Kidney epithelial cell (primary cell): ENCODE data around the gene ITGA2. TPM values are rescaled to one million over a fixed set of nuclear protein-coding genes. Genes with fewer than 3 reads are reported as not detected.

Experiments
- DNase-seq: peaks from one replicate; pipeline ENCODE4 v3.0.0-alpha.2; 2010; ENCODE audit warnings: low read depth
- H3K27me3 ChIP-seq: 2 replicates; pipeline ENCODE4 v1.6.0; 2011; ENCODE audit warnings: low read length; ENCODE audit not compliant: control insufficient read depth, insufficient read depth
- H3K36me3 ChIP-seq: 2 replicates; pipeline ENCODE4 v1.5.1; 2011; ENCODE audit warnings: low read length; ENCODE audit not compliant: control insufficient read depth, insufficient read depth
- H3K4me3 ChIP-seq: 2 replicates; pipeline ENCODE4 v1.5.1; 2011; ENCODE audit warnings: low read depth, mild to moderate bottlenecking, control low read depth, low read length
- total RNA-seq: library from RNA; depleted of rRNA; stranded (reverse); fragments of >200 nt; gene quantifications from 2 replicates; pipeline ENCODE4 v1.2.3, GENCODE V29; 2015
- TF ChIP-seq, protein P1 (sequence below): IDR thresholded peaks from 2 replicates; pipeline ENCODE4 v1.5.1; 2011; ENCODE audit warnings: mild to moderate bottlenecking, moderate library complexity, low read length, control low read depth, inconsistent platforms; ENCODE audit not compliant: insufficient read depth, poor library complexity, severe bottlenecking

The ITGA2 gene
- total RNA-seq, 1 donor from 2014 or later, result 62.0 TPM

DNA sequence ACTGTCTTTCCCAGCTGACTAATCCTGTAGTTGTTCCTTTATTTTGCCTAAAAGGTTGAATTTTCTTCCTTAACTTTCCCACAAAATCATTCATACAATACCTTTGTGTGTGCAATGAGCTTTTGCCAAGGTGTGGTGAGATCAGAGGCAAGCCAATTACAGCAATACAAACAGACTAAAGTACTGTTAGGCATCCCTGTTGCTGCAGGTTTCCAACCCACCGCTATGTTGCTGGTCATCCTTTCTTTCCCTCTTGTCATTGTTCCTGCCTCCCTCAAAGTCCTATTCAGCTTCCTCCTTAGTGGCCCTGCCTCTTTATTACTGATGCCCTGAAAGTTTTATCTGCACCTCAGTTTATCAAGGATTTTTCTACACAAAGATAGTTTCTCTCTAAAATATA, 22.1 kb downstream of the ITGA2 start:
- no peaks in the 10 kb centered on the region for H3K27me3 ChIP-seq
- no peak for DNase-seq
- no peaks in the 10 kb centered on the region for H3K36me3 ChIP-seq
- H3K4me3 ChIP-seq, result no peak overlapping the region
- TF ChIP-seq, protein P1, sequence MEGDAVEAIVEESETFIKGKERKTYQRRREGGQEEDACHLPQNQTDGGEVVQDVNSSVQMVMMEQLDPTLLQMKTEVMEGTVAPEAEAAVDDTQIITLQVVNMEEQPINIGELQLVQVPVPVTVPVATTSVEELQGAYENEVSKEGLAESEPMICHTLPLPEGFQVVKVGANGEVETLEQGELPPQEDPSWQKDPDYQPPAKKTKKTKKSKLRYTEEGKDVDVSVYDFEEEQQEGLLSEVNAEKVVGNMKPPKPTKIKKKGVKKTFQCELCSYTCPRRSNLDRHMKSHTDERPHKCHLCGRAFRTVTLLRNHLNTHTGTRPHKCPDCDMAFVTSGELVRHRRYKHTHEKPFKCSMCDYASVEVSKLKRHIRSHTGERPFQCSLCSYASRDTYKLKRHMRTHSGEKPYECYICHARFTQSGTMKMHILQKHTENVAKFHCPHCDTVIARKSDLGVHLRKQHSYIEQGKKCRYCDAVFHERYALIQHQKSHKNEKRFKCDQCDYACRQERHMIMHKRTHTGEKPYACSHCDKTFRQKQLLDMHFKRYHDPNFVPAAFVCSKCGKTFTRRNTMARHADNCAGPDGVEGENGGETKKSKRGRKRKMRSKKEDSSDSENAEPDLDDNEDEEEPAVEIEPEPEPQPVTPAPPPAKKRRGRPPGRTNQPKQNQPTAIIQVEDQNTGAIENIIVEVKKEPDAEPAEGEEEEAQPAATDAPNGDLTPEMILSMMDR, result no peak

DNA sequence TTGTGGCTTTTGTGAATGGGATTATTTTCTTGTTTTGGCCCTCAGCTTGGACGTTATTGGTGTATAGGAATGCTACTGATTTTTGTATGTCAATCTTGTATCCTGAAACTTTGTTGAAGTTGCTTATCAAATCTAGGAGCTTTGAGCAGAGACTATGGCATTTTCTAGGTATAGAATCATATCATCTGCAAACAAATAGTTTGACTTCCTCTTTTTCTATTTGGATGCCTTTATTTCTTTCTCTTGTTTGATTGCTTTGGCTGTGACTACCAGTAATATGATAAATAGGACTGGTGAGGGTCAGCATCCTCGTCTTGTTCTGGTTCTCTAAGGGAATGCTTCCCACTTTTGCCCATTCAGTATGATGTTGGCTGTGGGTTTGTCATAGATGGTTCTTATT, 24.7 kb downstream of the ITGA2 start:
- DNase-seq, result no peak
- Histone ChIP-seq H3K4me3 (no peak overlapping the region), H3K36me3 (no peaks in the 10 kb centered on the region), H3K27me3 (no peaks in the 10 kb centered on the region)
- TF ChIP-seq, protein P1, result no peak

DNA sequence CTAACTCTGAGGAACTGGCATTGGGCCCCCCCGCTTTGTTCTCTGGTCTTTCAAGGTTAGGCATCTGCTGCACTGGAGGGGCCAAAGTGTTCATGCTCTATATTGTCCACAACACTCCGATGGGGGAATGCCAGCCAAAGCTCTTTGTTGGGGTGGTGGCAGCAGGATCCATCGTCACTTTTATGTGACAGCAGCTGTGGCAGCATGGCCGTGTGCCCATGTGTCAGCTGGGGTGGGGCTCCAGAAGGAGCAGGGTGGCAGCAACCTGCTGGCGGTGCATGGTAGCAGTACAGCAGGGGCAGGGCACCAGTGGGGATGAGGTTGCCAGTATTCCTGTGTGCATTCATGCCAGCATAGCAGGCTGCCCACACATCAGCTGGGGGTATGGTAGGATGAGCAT, 28.2 kb downstream of the ITGA2 start:
- DNase-seq, result no peak
- Histone ChIP-seq H3K4me3 (no peak overlapping the region), H3K36me3 (no peaks in the 10 kb centered on the region), H3K27me3 (no peaks in the 10 kb centered on the region)
- TF ChIP-seq, protein P1, result no peak

DNA sequence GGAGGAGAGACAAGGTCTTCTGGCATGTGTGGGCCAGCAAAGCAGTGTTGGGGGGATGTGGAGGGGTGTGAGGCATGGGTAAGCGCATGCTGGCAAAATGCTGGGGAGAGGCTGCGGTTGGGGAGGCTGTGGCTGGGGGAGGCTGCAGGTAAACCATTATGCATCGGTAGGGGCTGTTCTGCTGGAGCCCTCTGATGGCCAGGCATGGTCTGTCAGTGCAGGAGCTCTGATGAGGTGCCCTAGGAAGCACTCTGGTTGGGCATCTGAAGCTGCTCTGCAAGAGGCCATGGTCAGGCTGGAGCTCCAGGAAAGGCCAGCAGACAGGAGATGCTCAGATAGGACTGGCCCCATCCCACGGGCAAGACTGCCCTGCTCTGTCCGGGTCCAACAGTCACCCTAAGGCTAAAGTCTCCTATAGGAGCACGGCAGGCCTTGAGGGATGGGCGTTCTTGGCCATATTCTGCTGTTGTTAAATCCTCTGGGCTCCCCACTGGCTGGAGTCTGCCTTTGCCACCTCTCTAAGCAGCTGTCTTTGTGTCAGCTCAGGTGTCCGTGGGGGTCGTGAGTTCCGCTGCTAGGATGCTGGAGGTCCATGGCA, 28.7 kb downstream of the ITGA2 start:
- DNase-seq, result no peak
- TF ChIP-seq, protein P1, result no peak
- Histone ChIP-seq H3K4me3 (no peak overlapping the region), H3K36me3 (no peaks in the 10 kb centered on the region), H3K27me3 (no peaks in the 10 kb centered on the region)

DNA sequence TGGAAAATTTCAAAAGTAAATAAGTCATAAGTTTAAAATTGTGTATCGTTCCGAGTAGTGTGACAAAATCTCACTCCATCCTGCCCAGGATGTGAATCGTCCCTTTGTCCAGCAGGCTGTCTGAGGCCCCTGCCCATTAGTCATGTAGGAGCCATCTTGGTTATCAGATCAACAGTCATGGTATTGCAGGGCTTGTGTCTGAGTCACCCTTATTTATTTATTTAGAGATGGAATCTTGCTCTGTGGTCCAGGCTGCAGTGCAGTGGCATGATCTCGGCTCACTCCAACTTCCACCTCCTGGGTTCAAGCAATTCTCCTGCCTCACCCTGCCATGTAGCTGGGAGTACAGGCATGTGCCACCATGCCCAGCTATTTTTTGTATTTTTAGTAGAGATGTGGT, 30.2 kb downstream of the ITGA2 start:
- no peaks in the 10 kb centered on the region for H3K36me3 ChIP-seq
- no peaks in the 10 kb centered on the region for H3K27me3 ChIP-seq
- no peak overlapping the region for H3K4me3 ChIP-seq
- TF ChIP-seq, protein P1, result no peak
- DNase-seq, result no peak

DNA sequence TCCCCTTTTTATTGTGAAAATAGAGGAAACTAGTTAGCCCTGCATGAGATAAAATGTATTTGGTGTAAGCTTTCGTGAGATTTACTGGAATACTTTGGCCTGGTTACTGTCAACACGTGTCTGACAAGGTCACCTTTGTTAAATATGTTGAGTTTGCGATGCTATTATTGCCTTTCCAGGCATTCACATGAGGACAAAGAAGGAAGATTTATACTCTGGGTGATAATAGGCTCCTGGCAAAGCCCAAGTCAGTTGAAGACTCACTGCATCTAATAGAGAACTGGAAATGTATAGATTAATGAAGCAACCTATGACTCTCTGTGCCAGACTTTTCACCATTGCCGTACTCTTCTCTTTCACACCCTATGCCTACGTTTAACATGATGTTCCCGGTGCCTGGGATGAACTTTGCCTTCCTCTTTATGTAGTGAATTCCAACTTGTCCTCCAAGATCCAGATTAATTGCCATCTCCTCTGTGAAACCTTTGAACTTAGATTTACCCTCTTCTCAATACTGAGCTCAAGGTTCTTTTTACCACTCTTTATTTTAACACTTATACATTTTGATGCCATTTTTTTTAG, 33.9 kb downstream of the ITGA2 start:
- Histone ChIP-seq H3K36me3 (no peaks in the 10 kb centered on the region), H3K4me3 (no peak overlapping the region), H3K27me3 (no peaks in the 10 kb centered on the region)
- no peak for DNase-seq
- TF ChIP-seq, protein P1, result no peak
